Gastroesophageal sphincter (tissue), 3 donors: ENCODE results near the gene CLCA1.

Experiments used
- POLR2A ChIP-seq, 2 donors: fragments of 450-650 bp; IDR thresholded peaks; one replicate each; pipeline ENCODE4 v1.6.1; 2017; ENCODE audit warnings: antibody characterized with exemption in 2 of 2, mild to moderate bottlenecking in 2 of 2, moderate library complexity in 1 of 2
- TF ChIP-seq, protein P1 (sequence below), 4 experiments: fragments of 200-600 bp in 2 of 4; fragments of 450-650 bp in 2 of 4; sonication (generic) in 1 of 4; IDR thresholded peaks; one replicate each; pipeline ENCODE4 v1.5.1; 2017 to 2019; ENCODE audit warnings: antibody characterized with exemption in 4 of 4, mild to moderate bottlenecking in 2 of 4, moderate library complexity in 2 of 4

DNA sequence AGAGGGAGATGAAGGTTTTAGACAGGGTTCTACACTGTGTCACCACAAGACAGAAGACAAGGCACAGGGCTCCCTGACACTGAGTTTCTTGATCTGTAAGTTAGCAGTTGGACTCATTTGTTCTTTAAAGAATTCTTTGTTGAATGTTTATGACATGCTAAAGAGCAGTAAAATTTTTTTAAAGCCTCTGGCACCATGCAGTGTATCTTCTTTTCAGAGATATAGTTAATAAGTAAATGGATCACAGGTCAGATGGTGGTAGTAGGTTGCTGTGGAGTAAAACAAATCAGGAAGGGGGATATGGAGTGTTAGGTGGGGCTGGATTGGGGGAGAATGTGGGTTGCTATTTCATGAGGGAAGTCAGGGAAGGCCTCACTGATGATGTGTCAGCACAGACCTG, 80.1 kb downstream of the CLCA1 start:
- TF ChIP-seq, protein P1, sequence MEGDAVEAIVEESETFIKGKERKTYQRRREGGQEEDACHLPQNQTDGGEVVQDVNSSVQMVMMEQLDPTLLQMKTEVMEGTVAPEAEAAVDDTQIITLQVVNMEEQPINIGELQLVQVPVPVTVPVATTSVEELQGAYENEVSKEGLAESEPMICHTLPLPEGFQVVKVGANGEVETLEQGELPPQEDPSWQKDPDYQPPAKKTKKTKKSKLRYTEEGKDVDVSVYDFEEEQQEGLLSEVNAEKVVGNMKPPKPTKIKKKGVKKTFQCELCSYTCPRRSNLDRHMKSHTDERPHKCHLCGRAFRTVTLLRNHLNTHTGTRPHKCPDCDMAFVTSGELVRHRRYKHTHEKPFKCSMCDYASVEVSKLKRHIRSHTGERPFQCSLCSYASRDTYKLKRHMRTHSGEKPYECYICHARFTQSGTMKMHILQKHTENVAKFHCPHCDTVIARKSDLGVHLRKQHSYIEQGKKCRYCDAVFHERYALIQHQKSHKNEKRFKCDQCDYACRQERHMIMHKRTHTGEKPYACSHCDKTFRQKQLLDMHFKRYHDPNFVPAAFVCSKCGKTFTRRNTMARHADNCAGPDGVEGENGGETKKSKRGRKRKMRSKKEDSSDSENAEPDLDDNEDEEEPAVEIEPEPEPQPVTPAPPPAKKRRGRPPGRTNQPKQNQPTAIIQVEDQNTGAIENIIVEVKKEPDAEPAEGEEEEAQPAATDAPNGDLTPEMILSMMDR (IDR thresholded peaks at IDR 0.05) = no peak
- no peak for TF ChIP-seq POLR2A (IDR thresholded peaks at IDR 0.05)
